ENCODE results near the gene SOX1. TPM values are rescaled to one million over a fixed set of nuclear protein-coding genes. Genes with fewer than 3 reads are reported as not detected.

Gene SOX1
- polyA plus RNA-seq, 1 of the 3 experiments (the other 2 are of a cell fraction), result not detected

DNA sequence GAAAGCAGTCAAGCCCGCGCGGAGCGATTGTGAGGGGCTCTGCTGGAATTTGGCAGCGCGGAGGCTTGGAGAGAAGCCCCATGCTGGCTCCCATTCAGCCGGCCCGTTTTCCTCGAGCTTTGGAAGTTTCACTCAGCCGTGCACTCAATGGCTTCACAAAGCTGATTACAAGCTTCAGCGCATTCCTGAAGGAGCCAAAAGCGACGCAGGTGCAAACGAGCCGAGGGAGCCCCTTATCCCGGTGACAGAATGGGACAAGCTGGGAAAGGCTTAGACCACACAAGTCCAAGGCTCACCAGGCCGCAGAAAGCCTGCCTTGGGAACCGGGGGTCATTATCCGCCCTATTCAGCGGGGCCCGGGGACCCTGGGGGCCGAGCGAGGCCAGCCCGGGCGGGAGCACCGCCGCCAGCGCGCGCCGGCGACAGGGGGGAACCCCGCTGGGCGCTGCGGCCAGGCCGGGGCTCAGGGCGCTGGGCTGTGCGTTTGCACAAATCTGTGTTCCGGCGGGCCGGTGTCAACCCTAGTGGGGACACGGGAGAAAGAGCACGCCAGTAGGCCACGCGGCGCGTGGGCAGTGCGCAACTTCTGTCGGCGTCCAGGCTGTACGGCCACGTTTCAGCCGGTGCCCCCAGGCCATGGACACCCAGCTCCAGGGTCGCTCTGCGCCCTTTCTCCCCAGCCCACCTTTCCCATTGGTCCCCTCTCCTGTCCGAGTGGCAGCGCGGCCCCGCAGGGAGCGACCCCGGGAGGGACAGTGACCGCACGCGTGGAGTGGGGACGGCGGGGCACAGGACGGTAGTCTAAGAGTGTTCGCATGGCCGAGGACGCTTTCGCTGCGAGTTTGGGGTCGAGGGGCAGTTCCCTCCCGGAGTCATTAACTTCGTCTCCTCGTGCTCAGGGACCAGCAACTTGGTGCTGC is 37.3 kb downstream of the SOX1 start:
- Histone ChIP-seq H2AFZ (ENCODE audit: low read depth) (no peak overlapping the region), H3K36me3 (replicated peaks in 1 of 2; ENCODE audit: control insufficient read depth in 1 of 2, insufficient read depth in 2 of 2, low read length in 1 of 2) (no peaks in the 10 kb centered on the region), H3K4me1 (ENCODE audit: control insufficient read depth in 1 of 2, insufficient read depth in 2 of 2, low read depth in 1 of 2, low read length in 1 of 2) (no peaks in the 10 kb centered on the region; a peak in 1 of 4 replicates), H3K9ac (no peak overlapping the region), H4K20me1 (ENCODE audit: insufficient read depth) (no peaks in the 10 kb centered on the region), H3K27me3 (ENCODE audit: insufficient read depth) (peaks cover 69% of the 10 kb centered on the region), H3F3A (replicated peaks; ENCODE audit: insufficient read depth) (no peaks in the 10 kb centered on the region), H3K4me3 (ENCODE audit: low read depth in 2 of 2, low read length in 1 of 2) (no peak overlapping the region), H3K4me2 (no peak overlapping the region), H3K9me2 (no peaks in the 10 kb centered on the region), H3K27ac (ENCODE audit: low read depth in 2 of 2, low read length in 1 of 2) (no peak overlapping the region), H3K79me2 (ENCODE audit: insufficient read depth) (no peaks in the 10 kb centered on the region), H3K9me3 (no peaks in the 10 kb centered on the region)
- TF ChIP-seq ELF1 (IDR thresholded peaks at IDR 0.05) (no peak), YY1 (IDR thresholded peaks at IDR 0.05; ENCODE audit: low read depth) (no peak), SIN3A (IDR thresholded peaks at IDR 0.05; ENCODE audit: borderline replicate concordance, low read depth, low read length) (no peak), RCOR1 (IDR thresholded peaks at IDR 0.05; ENCODE audit: low read length) (no peak), SMC3 (IDR thresholded peaks at IDR 0.05; ENCODE audit: low read depth, low read length) (no peak), MXI1 (IDR thresholded peaks at IDR 0.05; ENCODE audit: low read depth, low read length) (no peak), TAF1 (IDR thresholded peaks at IDR 0.05; ENCODE audit: borderline replicate concordance, low read depth, low read length) (no peak), USF2 (IDR thresholded peaks at IDR 0.05; ENCODE audit: borderline replicate concordance, low read depth, low read length) (no peak), GATA2 (CRISPR knock-in tag; IDR thresholded peaks at IDR 0.05) (no peak), RXRA (IDR thresholded peaks at IDR 0.05; ENCODE audit: borderline replicate concordance, low read depth) (no peak)
- 15% methylated on average over 33 of the region's 76 CpGs for WGBS (ENCODE audit: low lambda C conversion rate)
- no peak for DNase-seq
- ChIA-PET POLR2A (no interaction called here), CTCF (interaction anchor here (0.6 to 1.5 kb wide), 2 partner anchors 13 to 738 kb away, joined by 3 to 4 read pairs; no protein-coding TSS in a partner anchor)

GRCh38 chr13:112104881-112105234 is 37.9 kb downstream of the SOX1 start:
- Histone ChIP-seq H3K36me3 (replicated peaks in 1 of 2; ENCODE audit: control insufficient read depth in 1 of 2, insufficient read depth in 2 of 2, low read length in 1 of 2) (no peaks in the 10 kb centered on the region), H3K4me2 (no peak overlapping the region), H3K9me3 (no peaks in the 10 kb centered on the region), H3K27ac (ENCODE audit: low read depth in 2 of 2, low read length in 1 of 2) (no peak overlapping the region), H3K9me2 (no peaks in the 10 kb centered on the region), H3K4me1 (ENCODE audit: control insufficient read depth in 1 of 2, insufficient read depth in 2 of 2, low read depth in 1 of 2, low read length in 1 of 2) (no peaks in the 10 kb centered on the region), H3K4me3 (ENCODE audit: low read depth in 2 of 2, low read length in 1 of 2) (no peak overlapping the region), H3K27me3 (ENCODE audit: insufficient read depth) (peaks cover 76% of the 10 kb centered on the region), H4K20me1 (ENCODE audit: insufficient read depth) (no peaks in the 10 kb centered on the region), H2AFZ (ENCODE audit: low read depth) (no peak overlapping the region), H3K9ac (no peak overlapping the region), H3K79me2 (ENCODE audit: insufficient read depth) (no peaks in the 10 kb centered on the region), H3F3A (replicated peaks; ENCODE audit: insufficient read depth) (no peaks in the 10 kb centered on the region)
- ChIA-PET CTCF (interaction anchor here (0.6 kb wide), 1 partner anchor 739 kb away, joined by 4 read pairs; no protein-coding TSS in a partner anchor), POLR2A (no interaction called here)
- no peak for DNase-seq
- WGBS (ENCODE audit: low lambda C conversion rate), result 3% methylated on average over 22 of the region's 44 CpGs
- TF ChIP-seq MXI1 (IDR thresholded peaks at IDR 0.05; ENCODE audit: low read depth, low read length), result no peak
- TF ChIP-seq TAF1 (IDR thresholded peaks at IDR 0.05; ENCODE audit: borderline replicate concordance, low read depth, low read length), result no peak
- TF ChIP-seq USF2 (IDR thresholded peaks at IDR 0.05; ENCODE audit: borderline replicate concordance, low read depth, low read length), result no peak
- TF ChIP-seq IRF3 (IDR thresholded peaks at IDR 0.05; ENCODE audit: low read depth, low read length), result no peak
- no peak for TF ChIP-seq RFX5 (IDR thresholded peaks at IDR 0.05; ENCODE audit: low read length)
- TF ChIP-seq, protein P1, sequence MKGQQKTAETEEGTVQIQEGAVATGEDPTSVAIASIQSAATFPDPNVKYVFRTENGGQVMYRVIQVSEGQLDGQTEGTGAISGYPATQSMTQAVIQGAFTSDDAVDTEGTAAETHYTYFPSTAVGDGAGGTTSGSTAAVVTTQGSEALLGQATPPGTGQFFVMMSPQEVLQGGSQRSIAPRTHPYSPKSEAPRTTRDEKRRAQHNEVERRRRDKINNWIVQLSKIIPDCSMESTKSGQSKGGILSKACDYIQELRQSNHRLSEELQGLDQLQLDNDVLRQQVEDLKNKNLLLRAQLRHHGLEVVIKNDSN (IDR thresholded peaks at IDR 0.05; ENCODE audit: borderline replicate concordance, low read depth), result no peak
- no peak for TF ChIP-seq YY1 (IDR thresholded peaks at IDR 0.05; ENCODE audit: low read depth)
- TF ChIP-seq, protein P2, sequence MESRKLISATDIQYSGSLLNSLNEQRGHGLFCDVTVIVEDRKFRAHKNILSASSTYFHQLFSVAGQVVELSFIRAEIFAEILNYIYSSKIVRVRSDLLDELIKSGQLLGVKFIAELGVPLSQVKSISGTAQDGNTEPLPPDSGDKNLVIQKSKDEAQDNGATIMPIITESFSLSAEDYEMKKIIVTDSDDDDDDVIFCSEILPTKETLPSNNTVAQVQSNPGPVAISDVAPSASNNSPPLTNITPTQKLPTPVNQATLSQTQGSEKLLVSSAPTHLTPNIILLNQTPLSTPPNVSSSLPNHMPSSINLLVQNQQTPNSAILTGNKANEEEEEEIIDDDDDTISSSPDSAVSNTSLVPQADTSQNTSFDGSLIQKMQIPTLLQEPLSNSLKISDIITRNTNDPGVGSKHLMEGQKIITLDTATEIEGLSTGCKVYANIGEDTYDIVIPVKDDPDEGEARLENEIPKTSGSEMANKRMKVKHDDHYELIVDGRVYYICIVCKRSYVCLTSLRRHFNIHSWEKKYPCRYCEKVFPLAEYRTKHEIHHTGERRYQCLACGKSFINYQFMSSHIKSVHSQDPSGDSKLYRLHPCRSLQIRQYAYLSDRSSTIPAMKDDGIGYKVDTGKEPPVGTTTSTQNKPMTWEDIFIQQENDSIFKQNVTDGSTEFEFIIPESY (IDR thresholded peaks at IDR 0.05; ENCODE audit: borderline replicate concordance, low read depth), result no peak
- TF ChIP-seq GABPA (IDR thresholded peaks at IDR 0.05; ENCODE audit: low read depth), result no peak
- no peak for TF ChIP-seq RXRA (IDR thresholded peaks at IDR 0.05; ENCODE audit: borderline replicate concordance, low read depth)
- no peak for TF ChIP-seq RAD21 (IDR thresholded peaks at IDR 0.05; ENCODE audit: low read length)
